GM21619 (cell line): ENCODE measurements around the gene PIK3CD.

Source experiments
- ATAC-seq: cut with Tn5 transposase; IDR thresholded peaks from one replicate; pipeline ENCODE4 v1.9.1; 2021; ENCODE audit not compliant: unreplicated experiment

The PIK3CD gene

GRCh38 chr1:9651565-9652378, at the start of gene PIK3CD:
TSS of gene PIK3CD (plus strand) at chr1:9651731. CDS start at chr1:9710456, 58,725 bp downstream.
- no peak for ATAC-seq

- ATAC-seq = no peak
Measured at GRCh38 chr1:9601942-9602793, 49.4 kb upstream of the PIK3CD start.

GRCh38 chr1:9602794-9603167, 48.8 kb upstream of the PIK3CD start:
- no peak for ATAC-seq

GRCh38 chr1:9603307-9603706, 48.2 kb upstream of the PIK3CD start:
- ATAC-seq = no peak

- ATAC-seq = no peak
Measured at GRCh38 chr1:9603766-9604753, 47.5 kb upstream of the PIK3CD start.

- no peak for ATAC-seq
Measured at GRCh38 chr1:9604836-9605235, 46.7 kb upstream of the PIK3CD start.

GRCh38 chr1:9605946-9606455, 45.5 kb upstream of the PIK3CD start:
- no peak for ATAC-seq

GRCh38 chr1:9606458-9606857, 45.1 kb upstream of the PIK3CD start:
- no peak for ATAC-seq

- ATAC-seq = no peak
Measured at GRCh38 chr1:9606948-9607347, 44.6 kb upstream of the PIK3CD start.

GRCh38 chr1:9607352-9607751, 44.2 kb upstream of the PIK3CD start:
- ATAC-seq = no peak

GRCh38 chr1:9609998-9610397, 41.5 kb upstream of the PIK3CD start:
- no peak for ATAC-seq

- no peak for ATAC-seq
Measured at GRCh38 chr1:9610548-9610947, 41.0 kb upstream of the PIK3CD start.

- ATAC-seq = no peak
Measured at GRCh38 chr1:9611716-9612115, 39.8 kb upstream of the PIK3CD start.

GRCh38 chr1:9612162-9612845, 39.2 kb upstream of the PIK3CD start:
- ATAC-seq = no peak

GRCh38 chr1:9612871-9613624, 38.5 kb upstream of the PIK3CD start:
- ATAC-seq = no peak

GRCh38 chr1:9613625-9614299, 37.8 kb upstream of the PIK3CD start:
- no peak for ATAC-seq

GRCh38 chr1:9615316-9616063, 36.0 kb upstream of the PIK3CD start:
- no peak for ATAC-seq
